GM12878 (cell line): ENCODE data around the gene PAX7. TPM values are rescaled to one million over a fixed set of nuclear protein-coding genes. Genes with fewer than 3 reads are reported as not detected.

Source experiments
- ATAC-seq: fragments of 200-7000 bp; cut with Tn5 transposase; 3 replicates; pipeline ENCODE4 v1.9.1; 2020; ENCODE audit warnings: mild to moderate bottlenecking, moderate library complexity
- BruUV-seq: library from RNA; stranded (reverse); fragments of 400-500 nt; replicated peaks from 2 replicates; lab custom pipeline; 2021; lab: Mats Ljungman, UMichigan
- CTCF ChIA-PET: fragments of 300-600 bp; sonication (Branson Sonifier 250); formaldehyde crosslinking; extraction: SDS; loops from one replicate; lab custom pipeline; 2021; ENCODE audit warnings: inconsistent platforms; lab: Yijun Ruan, JAX
- POLR2A ChIA-PET: fragments of 350-600 bp; formaldehyde crosslinking; extraction: SDS; loops from one replicate; lab custom pipeline; 2021; ENCODE audit warnings: inconsistent platforms; lab: Charles Lee
- RAD21 ChIA-PET: fragments of 300-600 bp; sonication (Branson Sonifier 250); formaldehyde crosslinking; loops from one replicate; lab custom pipeline; 2023; ENCODE audit warnings: antibody characterized with exemption; ENCODE audit not compliant: unreplicated experiment; lab: Charles Lee
- SMC1A ChIA-PET: fragments of 300-600 bp; sonication (Branson Sonifier 250); formaldehyde crosslinking; loops from one replicate; lab custom pipeline; 2023; ENCODE audit not compliant: unreplicated experiment, uncharacterized antibody; lab: Charles Lee
- DNase-seq: peaks from one replicate; pipeline ENCODE4 v3.0.0-alpha.2; 2011; ENCODE audit warnings: low read depth, low spot score
- FAIRE-seq: peaks from 3 replicates; lab custom pipeline; 2011; peaks lifted over from hg19 to GRCh38; lab: Jason Lieb, UNC
- H2AFZ ChIP-seq: 2 replicates; pipeline ENCODE4 v1.6.0; 2011; ENCODE audit warnings: low read depth, low read length, control low read depth; ENCODE audit not compliant: control insufficient read depth
- H3K27ac ChIP-seq: 2 replicates; pipeline ENCODE4 v1.5.1; 2011; ENCODE audit warnings: control low read depth; ENCODE audit not compliant: control insufficient read depth, insufficient read depth
- H3K27me3 ChIP-seq, 2 experiments: replicated peaks in 1 of 2; 2 replicates each; pipeline versions ENCODE4 v1.6.0 to v1.6.1; 2011; ENCODE audit warnings: low read length in 1 of 2; ENCODE audit not compliant: control insufficient read depth in 2 of 2, insufficient read depth in 2 of 2
- H3K36me3 ChIP-seq, 2 experiments: 2 replicates each; pipeline ENCODE4 v1.5.1; 2011; ENCODE audit warnings: low read length in 1 of 2; ENCODE audit not compliant: control insufficient read depth in 2 of 2, insufficient read depth in 2 of 2
- H3K4me1 ChIP-seq: 2 replicates; pipeline ENCODE4 v1.6.1; 2011; ENCODE audit warnings: mild to moderate bottlenecking, low read length, moderate library complexity, mixed read lengths; ENCODE audit not compliant: control insufficient read depth, insufficient read depth
- H3K4me2 ChIP-seq: 2 replicates; pipeline ENCODE4 v1.6.0; 2011; ENCODE audit warnings: control low read depth; ENCODE audit not compliant: control insufficient read depth, insufficient read depth
- H3K4me3 ChIP-seq: fragments of 200-600 bp; sonication (generic); 2 replicates; pipeline ENCODE4 v1.5.1; 2016
- H3K79me2 ChIP-seq: 2 replicates; pipeline ENCODE4 v1.6.0; 2011; ENCODE audit warnings: low read length; ENCODE audit not compliant: control insufficient read depth, insufficient read depth
- H3K9ac ChIP-seq: 2 replicates; pipeline ENCODE4 v1.8.0; 2011; ENCODE audit warnings: low read length, control low read depth, mixed read lengths; ENCODE audit not compliant: control insufficient read depth, insufficient read depth
- H3K9me3 ChIP-seq: replicated peaks from 3 replicates; pipeline ENCODE4 v1.5.1; 2011; ENCODE audit warnings: mild to moderate bottlenecking, low read length; ENCODE audit not compliant: control insufficient read depth, insufficient read depth
- H4K20me1 ChIP-seq: 2 replicates; pipeline ENCODE4 v1.6.0; 2011; ENCODE audit not compliant: control insufficient read depth, insufficient read depth
- CEBPZ ChIP-seq: fragments of 150-350 bp; IDR thresholded peaks from 2 replicates; pipeline ENCODE4 v1.6.1; 2016; ENCODE audit warnings: low read depth, low read length
- CHD2 ChIP-seq: IDR thresholded peaks from 2 replicates; pipeline ENCODE4 v1.6.1; 2011; ENCODE audit warnings: low read depth, low read length, improper control_type of control experiment, borderline replicate concordance
- CTCF ChIP-seq, 3 experiments: IDR thresholded peaks in 2 of 3; conservative IDR thresholded peaks in 1 of 3; 2 replicates each; pipeline ENCODE4 v1.5.1; 2011; ENCODE audit warnings: low read depth in 3 of 3, low read length in 3 of 3, mild to moderate bottlenecking in 3 of 3, control low read depth in 2 of 3, moderate library complexity in 2 of 3, inconsistent platforms in 1 of 3, mixed read lengths in 1 of 3; ENCODE audit not compliant: control insufficient read depth in 2 of 3, insufficient read depth in 1 of 3; ENCODE audit errors: extremely low read depth in 1 of 3
- EGR1 ChIP-seq, 2 experiments: IDR thresholded peaks; 1 replicate in 1 of 2; 2 replicates in 1 of 2; pipeline ENCODE4 v1.6.1; 2011 to 2012; ENCODE audit warnings: low read depth in 2 of 2, low read length in 2 of 2, borderline replicate concordance in 1 of 2, mild to moderate bottlenecking in 1 of 2, moderate library complexity in 1 of 2
- GABPA ChIP-seq: IDR thresholded peaks from 2 replicates; pipeline ENCODE4 v1.6.1; 2014; ENCODE audit warnings: antibody characterized with exemption, low read depth, mild to moderate bottlenecking, inconsistent platforms
- POLR2AphosphoS2 ChIP-seq: IDR thresholded peaks from 2 replicates; pipeline ENCODE4 v1.6.1; 2011; ENCODE audit warnings: low read depth, mild to moderate bottlenecking, low read length, improper control_type of control experiment, moderate library complexity
- RFX5 ChIP-seq: IDR thresholded peaks from 2 replicates; pipeline ENCODE4 v1.6.1; 2011; ENCODE audit warnings: low read depth, low read length, improper control_type of control experiment
- SREBF1 ChIP-seq: IDR thresholded peaks from 2 replicates; pipeline ENCODE4 v1.6.1; 2012; ENCODE audit warnings: mild to moderate bottlenecking, low read length
- WGBS: methylation state at CpG from one replicate; pipeline ENCODE4 v1.1.6; 2016; ENCODE audit warnings: low lambda C conversion rate; ENCODE audit not compliant: insufficient replicate concordance, insufficient coverage; ENCODE audit errors: missing lambda C conversion rate; 5-methylcytosine and 5-hydroxymethylcytosine counted together
- in situ Hi-C: fragments of 300-500 bp; cut with MboI; formaldehyde crosslinking; loops from 9 replicates; pipeline ENCODE4 v1.14.3; 2018; ENCODE audit warnings: mixed read lengths
- intact Hi-C: fragments of 100-400 bp; cut with micrococcal nuclease; formaldehyde crosslinking; loops from one replicate; pipeline ENCODE4 v1.14.2; 2022; ENCODE audit not compliant: unreplicated experiment
- polyA plus RNA-seq, 11 experiments: library from polyadenylated mRNA; depleted of rRNA in 4 of 11; unstranded in 6 of 11; stranded (reverse) in 5 of 11; fragments of >200 nt; fragmentation: Nextera tagmentation in 4 of 11; fragmentation: Illumina TruSeq in 1 of 11; extraction: Ambion mirVana in 4 of 11; extraction: Trizol in 1 of 11; gene quantifications; 1 replicate in 1 of 11; 2 replicates in 10 of 11; pipeline versions ENCODE4 v1.2.1 to v1.2.3, GENCODE V29; 2011 to 2016; ENCODE audit warnings: inconsistent platforms in 2 of 11, missing spikeins in 2 of 11, low read depth in 1 of 11
- total RNA-seq, 4 experiments: library from RNA; depleted of rRNA in 3 of 4; stranded (reverse); fragments of >200 nt in 3 of 4; fragmentation: Illumina TruSeq in 1 of 4; extraction: Trizol in 1 of 4; gene quantifications; 2 replicates each; pipeline versions ENCODE4 v1.2.1 to v1.2.3, GENCODE V29; 2013 to 2021

Gene PAX7
- total and polyA plus RNA-seq, 10 of the 15 experiments (the other 5 are each of a cell fraction or from before 2014, with no cell fraction given) = not detected

- no peak for TF ChIP-seq CHD2
- TF ChIP-seq POLR2AphosphoS2 = no peak
- no peak for TF ChIP-seq SREBF1
- TF ChIP-seq GABPA = 0 out of 2 replicates have a peak, but pooled peaks have one; percentile 37
- TF ChIP-seq RFX5 = no peak
These were observed 50.8 kb downstream of the PAX7 start (continued) for GRCh38 chr1:18681423-18681835.

- no TSS peak for BruUV-seq
- no peak overlapping the region for H2AFZ ChIP-seq
- 0 out of 6 replicates have a peak, but pooled peaks of 1 of the 3 experiments have one; percentile 2 for TF ChIP-seq CTCF (IDR thresholded peaks at IDR 0.05 in 2 of 3, conservative IDR thresholded peaks at IDR 0.05 in 1 of 3; ENCODE audit: control insufficient read depth in 2 of 3, extremely low read depth in 1 of 3, insufficient read depth in 1 of 3, low read depth in 3 of 3, low read length in 3 of 3)
- no peak for TF ChIP-seq EGR1 (IDR thresholded peaks at IDR 0.05; ENCODE audit: borderline replicate concordance in 1 of 2, low read depth in 2 of 2, low read length in 2 of 2)
- TF ChIP-seq CEBPZ = no peak
- H3K79me2 ChIP-seq = no peaks in the 10 kb centered on the region
- RAD21 ChIA-PET = no interaction called here
- in situ Hi-C loops (no loop called here), intact Hi-C loops (no loop called here)
- H3K4me2 ChIP-seq = no peak overlapping the region
- H3K4me3 ChIP-seq = no peak overlapping the region
- H4K20me1 ChIP-seq = no peaks in the 10 kb centered on the region
- H3K4me1 ChIP-seq = no peaks in the 10 kb centered on the region
- peaks cover 0 to 3% of the 10 kb centered on the region in 2 experiments; a peak in 2 of 4 replicates for H3K27me3 ChIP-seq
- no peak overlapping the region for H3K9ac ChIP-seq
- 44% methylated on average over 3 of the region's 3 CpGs for WGBS
- H3K36me3 ChIP-seq = no peaks in the 10 kb centered on the region
- H3K27ac ChIP-seq = no peak overlapping the region
- no peak for ATAC-seq
- SMC1A ChIA-PET = no interaction called here
- FAIRE-seq = no peak
- POLR2A ChIA-PET = no interaction called here
- no peak for DNase-seq
- no peaks in the 10 kb centered on the region for H3K9me3 ChIP-seq
- CTCF ChIA-PET = interaction anchor here (1.8 kb wide), 1 partner anchor 93 kb away, joined by 5 read pairs; no protein-coding TSS in a partner anchor
These were observed 51.7 kb downstream of the PAX7 start for GRCh38 chr1:18682375-18682774.
